Activated naive CD8-positive, alpha-beta T cell treated with anti-CD3 and anti-CD28 coated beads, Interleukin-2, amount 50 U/mL, for 16 hours (primary cell): ENCODE results near the gene CFAP99.
"Not testable (repeated sequence)": the region's sequence is repeated elsewhere in the genome, so short reads cannot be mapped to it uniquely, and the experiment has no call there.

Experiments used
- DNase-seq: peaks from one replicate; pipeline ENCODE4 v3.0.0-alpha.2; 2020; ENCODE audit warnings: low read depth, low spot score

CFAP99 gene

GRCh38 chr4:2446656-2447564 lies 28.2 kb downstream of the CFAP99 start:
- DNase-seq: no peak

GRCh38 chr4:2448589-2448988 lies 29.8 kb downstream of the CFAP99 start:
- DNase-seq: no peak

GRCh38 chr4:2449051-2449450 lies 30.3 kb downstream of the CFAP99 start:
- DNase-seq: no peak

- no peak for DNase-seq
Observed at GRCh38 chr4:2449511-2450392, 31.0 kb downstream of the CFAP99 start.

GRCh38 chr4:2450394-2451035 lies 31.8 kb downstream of the CFAP99 start:
- no peak for DNase-seq

- DNase-seq: no peak
Observed at GRCh38 chr4:2451036-2451520, 32.3 kb downstream of the CFAP99 start.

- no peak for DNase-seq
Observed at GRCh38 chr4:2451821-2452785, 33.3 kb downstream of the CFAP99 start.

GRCh38 chr4:2457481-2458295 lies 38.9 kb downstream of the CFAP99 start:
- DNase-seq: no peak

- no peak for DNase-seq
Observed at GRCh38 chr4:2458546-2459491, 40.1 kb downstream of the CFAP99 start.

- no peak for DNase-seq
Observed at GRCh38 chr4:2459589-2460349, 41.0 kb downstream of the CFAP99 start.

GRCh38 chr4:2461246-2461960 lies 42.6 kb downstream of the CFAP99 start:
- no peak for DNase-seq

GRCh38 chr4:2462218-2462991 lies 43.6 kb downstream of the CFAP99 start:
- peak; percentile 25 for DNase-seq

GRCh38 chr4:2462992-2463762 lies 44.4 kb downstream of the CFAP99 start:
- DNase-seq: no peak

GRCh38 chr4:2465032-2465431 lies 46.3 kb downstream of the CFAP99 start:
- DNase-seq: no peak

- not testable (repeated sequence) for DNase-seq
Observed at GRCh38 chr4:2465544-2465943, 46.8 kb downstream of the CFAP99 start.
